ENCODE results near the gene ERCC2. TPM values are rescaled to one million over a fixed set of nuclear protein-coding genes. Genes with fewer than 3 reads are reported as not detected.
"Not testable (repeated sequence)": the region's sequence is repeated elsewhere in the genome, so short reads cannot be mapped to it uniquely, and the experiment has no call there.

Gene ERCC2
- total RNA-seq, 1 donor from 2014 or later = 32.2 TPM

DNA sequence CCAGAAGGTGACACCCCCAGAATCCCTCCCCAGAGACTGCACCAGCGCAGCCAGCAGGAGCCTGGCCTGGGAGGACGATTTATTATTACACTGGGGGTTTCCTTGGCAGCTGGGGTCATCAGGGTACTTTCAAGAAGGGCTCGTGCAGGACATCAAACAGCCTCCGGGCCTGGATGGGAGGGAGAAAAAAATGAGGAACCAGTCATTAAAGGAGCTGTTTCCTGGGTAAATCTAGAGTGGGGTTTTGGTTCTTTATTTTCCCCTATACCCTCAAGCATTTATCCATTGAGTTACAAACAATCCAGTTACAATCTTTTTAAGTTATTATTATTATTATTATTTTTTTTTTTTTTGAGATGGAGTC lies 39.2 kb upstream of the ERCC2 start:
- TF ChIP-seq, protein P1, sequence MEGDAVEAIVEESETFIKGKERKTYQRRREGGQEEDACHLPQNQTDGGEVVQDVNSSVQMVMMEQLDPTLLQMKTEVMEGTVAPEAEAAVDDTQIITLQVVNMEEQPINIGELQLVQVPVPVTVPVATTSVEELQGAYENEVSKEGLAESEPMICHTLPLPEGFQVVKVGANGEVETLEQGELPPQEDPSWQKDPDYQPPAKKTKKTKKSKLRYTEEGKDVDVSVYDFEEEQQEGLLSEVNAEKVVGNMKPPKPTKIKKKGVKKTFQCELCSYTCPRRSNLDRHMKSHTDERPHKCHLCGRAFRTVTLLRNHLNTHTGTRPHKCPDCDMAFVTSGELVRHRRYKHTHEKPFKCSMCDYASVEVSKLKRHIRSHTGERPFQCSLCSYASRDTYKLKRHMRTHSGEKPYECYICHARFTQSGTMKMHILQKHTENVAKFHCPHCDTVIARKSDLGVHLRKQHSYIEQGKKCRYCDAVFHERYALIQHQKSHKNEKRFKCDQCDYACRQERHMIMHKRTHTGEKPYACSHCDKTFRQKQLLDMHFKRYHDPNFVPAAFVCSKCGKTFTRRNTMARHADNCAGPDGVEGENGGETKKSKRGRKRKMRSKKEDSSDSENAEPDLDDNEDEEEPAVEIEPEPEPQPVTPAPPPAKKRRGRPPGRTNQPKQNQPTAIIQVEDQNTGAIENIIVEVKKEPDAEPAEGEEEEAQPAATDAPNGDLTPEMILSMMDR (conservative IDR thresholded peaks at IDR 0.05; ENCODE audit: low read depth, low read length) = no peak
- H3K4me3 ChIP-seq (ENCODE audit: low read depth, low read length) = no peak overlapping the region
- no peak for DNase-seq (ENCODE audit: low read depth)

GRCh38 chr19:45408830-45409556 lies 38.6 kb upstream of the ERCC2 start:
- no peak for DNase-seq (ENCODE audit: low read depth)
- TF ChIP-seq, protein P1 (conservative IDR thresholded peaks at IDR 0.05; ENCODE audit: low read depth, low read length) = no peak
- no peak overlapping the region for H3K4me3 ChIP-seq (ENCODE audit: low read depth, low read length)

DNA sequence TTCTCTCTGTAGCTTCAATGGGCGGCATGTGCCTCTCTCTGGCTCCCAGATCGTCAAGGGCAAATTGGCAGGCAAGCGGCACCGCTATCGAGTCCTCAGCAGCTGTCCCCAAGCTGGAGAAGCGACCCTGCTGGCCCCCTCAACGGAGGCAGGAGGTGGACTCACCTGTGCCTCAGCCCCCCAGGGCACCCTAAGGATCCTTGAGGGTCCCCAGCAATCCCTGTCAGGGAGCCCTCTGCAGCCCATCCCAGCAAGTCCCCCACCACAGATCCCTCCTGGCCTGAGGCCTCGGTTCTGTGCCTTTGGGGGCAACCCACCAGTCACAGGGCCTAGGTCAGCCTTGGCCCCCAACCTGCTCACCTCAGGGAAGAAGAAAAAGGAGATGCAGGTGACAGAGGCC lies 37.7 kb upstream of the ERCC2 start:
- TF ChIP-seq, protein P1 (conservative IDR thresholded peaks at IDR 0.05; ENCODE audit: low read depth, low read length) = no peak
- H3K4me3 ChIP-seq (ENCODE audit: low read depth, low read length) = no peak overlapping the region
- DNase-seq (ENCODE audit: low read depth) = no peak

DNA sequence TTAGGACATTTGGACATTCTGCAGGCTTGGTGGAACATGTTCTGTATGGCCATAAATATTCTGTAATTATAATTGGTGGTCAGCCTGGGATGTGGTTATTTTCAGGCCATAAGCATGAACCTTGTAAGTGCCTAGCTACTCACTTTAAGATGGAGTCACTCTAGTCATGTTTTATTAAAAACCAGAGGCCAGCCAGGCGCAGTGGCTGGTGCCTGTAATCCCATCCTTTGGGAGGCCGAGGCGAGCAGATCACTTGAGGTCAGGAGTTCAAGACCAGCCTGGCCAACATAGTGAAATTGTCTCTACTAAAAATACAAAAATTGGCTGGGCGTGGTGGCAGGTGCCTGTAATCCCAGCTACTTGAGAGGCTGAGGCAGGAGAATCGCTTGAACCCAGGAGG lies 37.2 kb upstream of the ERCC2 start:
- not testable (repeated sequence) for DNase-seq (ENCODE audit: low read depth)
- H3K4me3 ChIP-seq (ENCODE audit: low read depth, low read length) = peak overlapping the region; percentile 83

- H3K4me3 ChIP-seq (ENCODE audit: low read depth, low read length) = peak overlapping the region; percentile 83
- no peak for DNase-seq (ENCODE audit: low read depth)
- TF ChIP-seq, protein P1 (conservative IDR thresholded peaks at IDR 0.05; ENCODE audit: low read depth, low read length) = no peak
These were observed 36.7 kb upstream of the ERCC2 start for GRCh38 chr19:45407091-45407375.

GRCh38 chr19:45406226-45407090 lies 36.1 kb upstream of the ERCC2 start, which contains the start of gene POLR1G:
Gene POLR1G (plus strand): TSS chr19:45406644. CDS start chr19:45406697, 53 bp downstream.
- TF ChIP-seq, protein P1 (conservative IDR thresholded peaks at IDR 0.05; ENCODE audit: low read depth, low read length) = no peak
- peak within 1 kb of the TSS; percentile 83 for H3K4me3 ChIP-seq (ENCODE audit: low read depth, low read length)
- peak; percentile 64 for DNase-seq (ENCODE audit: low read depth)

DNA sequence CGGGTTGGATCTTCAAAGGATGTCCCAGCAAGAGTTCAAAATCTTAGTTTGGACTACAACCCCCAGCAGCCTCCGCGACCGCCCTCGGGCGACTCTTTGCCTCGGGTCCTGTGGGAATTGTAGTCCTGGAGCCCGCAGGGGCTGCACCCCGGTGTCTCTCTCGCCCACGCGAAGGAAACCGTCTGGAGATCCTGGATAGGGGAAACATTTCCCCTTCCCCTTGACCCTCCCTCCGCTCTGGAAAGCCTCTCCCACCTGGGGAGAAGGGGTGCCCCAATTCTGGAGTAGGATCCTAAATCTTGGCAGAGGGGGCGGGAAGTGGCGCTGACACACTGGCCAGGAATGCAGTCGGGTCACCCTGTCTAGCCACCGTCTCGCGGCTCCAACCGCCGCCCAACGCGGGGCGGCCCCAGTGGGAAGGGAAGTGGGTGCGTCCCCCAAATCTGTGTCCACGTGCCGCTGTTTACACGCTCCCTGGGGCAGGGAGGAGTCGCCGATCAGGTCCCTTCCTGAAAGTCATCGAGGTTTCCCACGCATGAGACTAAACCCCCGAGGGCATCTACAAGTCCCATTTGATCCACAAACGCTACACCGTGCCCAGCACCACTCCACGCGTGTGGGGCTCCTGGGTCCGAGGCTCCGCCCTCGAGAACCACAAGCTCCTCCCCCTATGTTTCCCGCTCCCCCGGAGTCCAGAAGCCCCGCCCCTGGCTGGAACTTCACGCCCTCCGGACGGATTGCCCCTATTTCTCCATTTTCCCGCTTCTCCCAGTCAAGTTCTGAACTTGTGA lies 35.3 kb upstream of the ERCC2 start:
- TF ChIP-seq, protein P1 (conservative IDR thresholded peaks at IDR 0.05; ENCODE audit: low read depth, low read length) = no peak
- peak overlapping the region; percentile 83 for H3K4me3 ChIP-seq (ENCODE audit: low read depth, low read length)
- peak; percentile 66 for DNase-seq (ENCODE audit: low read depth)
